HG02870 (cell line): ENCODE measurements around the gene EFCAB14.
"Not testable (repeated sequence)": the region's sequence is repeated elsewhere in the genome, so short reads cannot be mapped to it uniquely, and the experiment has no call there.

ENCODE experiments used
- ATAC-seq: cut with Tn5 transposase; IDR thresholded peaks from one replicate; pipeline ENCODE4 v1.9.1; 2021; ENCODE audit warnings: mild to moderate bottlenecking, moderate library complexity; ENCODE audit not compliant: unreplicated experiment

Gene EFCAB14, protein sequence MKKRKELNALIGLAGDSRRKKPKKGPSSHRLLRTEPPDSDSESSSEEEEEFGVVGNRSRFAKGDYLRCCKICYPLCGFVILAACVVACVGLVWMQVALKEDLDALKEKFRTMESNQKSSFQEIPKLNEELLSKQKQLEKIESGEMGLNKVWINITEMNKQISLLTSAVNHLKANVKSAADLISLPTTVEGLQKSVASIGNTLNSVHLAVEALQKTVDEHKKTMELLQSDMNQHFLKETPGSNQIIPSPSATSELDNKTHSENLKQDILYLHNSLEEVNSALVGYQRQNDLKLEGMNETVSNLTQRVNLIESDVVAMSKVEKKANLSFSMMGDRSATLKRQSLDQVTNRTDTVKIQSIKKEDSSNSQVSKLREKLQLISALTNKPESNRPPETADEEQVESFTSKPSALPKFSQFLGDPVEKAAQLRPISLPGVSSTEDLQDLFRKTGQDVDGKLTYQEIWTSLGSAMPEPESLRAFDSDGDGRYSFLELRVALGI

GRCh38 chr1:46718727-46719622 lies at the start of gene EFCAB14:
Gene EFCAB14 (minus strand): TSS chr1:46719114. CDS start chr1:46718087, 1,027 bp downstream.
- peak; percentile 97 for ATAC-seq

DNA sequence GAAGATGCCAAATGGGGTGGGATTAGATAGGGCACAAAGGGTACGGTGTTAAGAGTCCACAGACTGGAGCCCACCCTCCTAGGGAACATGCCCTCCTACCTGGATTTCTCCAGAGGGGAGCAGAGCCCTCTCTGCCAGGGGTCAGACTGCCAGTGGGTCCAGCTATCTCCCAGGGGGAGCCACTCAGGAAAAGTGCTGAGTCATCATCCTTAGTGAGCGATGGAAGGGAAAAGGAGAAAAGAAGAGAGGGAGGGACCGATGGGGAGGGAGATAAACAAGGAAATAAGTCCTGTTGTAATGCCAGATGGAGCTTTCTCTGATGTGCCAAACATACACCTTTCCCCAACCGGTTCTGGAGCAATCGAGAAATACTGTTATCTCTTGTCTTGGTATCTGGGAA lies 49.5 kb upstream of the EFCAB14 start:
- no peak for ATAC-seq

- ATAC-seq = no peak
Observed at GRCh38 chr1:46767649-46768282, 48.9 kb upstream of the EFCAB14 start.

GRCh38 chr1:46764402-46764801 lies 45.5 kb upstream of the EFCAB14 start:
- no peak for ATAC-seq

DNA sequence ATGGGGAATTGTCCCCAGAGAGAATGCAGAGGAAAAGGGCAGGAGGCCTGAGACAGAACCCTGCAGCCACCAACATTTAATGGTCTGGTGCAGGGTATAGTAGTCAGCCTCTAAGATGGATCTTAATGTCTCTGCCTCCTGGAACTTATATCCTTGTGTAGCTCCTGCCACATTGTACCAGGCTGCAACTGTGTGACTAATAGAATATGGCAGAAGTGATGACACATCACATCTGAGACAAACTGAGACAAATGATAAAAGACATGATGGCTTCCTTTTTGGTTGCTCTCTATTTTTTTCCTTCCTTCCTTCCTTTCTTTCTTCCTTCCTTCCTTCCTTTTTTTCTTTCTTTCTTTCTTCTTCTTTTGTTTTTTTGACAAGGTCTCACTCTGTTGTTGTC lies 42.8 kb upstream of the EFCAB14 start:
- no peak for ATAC-seq

DNA sequence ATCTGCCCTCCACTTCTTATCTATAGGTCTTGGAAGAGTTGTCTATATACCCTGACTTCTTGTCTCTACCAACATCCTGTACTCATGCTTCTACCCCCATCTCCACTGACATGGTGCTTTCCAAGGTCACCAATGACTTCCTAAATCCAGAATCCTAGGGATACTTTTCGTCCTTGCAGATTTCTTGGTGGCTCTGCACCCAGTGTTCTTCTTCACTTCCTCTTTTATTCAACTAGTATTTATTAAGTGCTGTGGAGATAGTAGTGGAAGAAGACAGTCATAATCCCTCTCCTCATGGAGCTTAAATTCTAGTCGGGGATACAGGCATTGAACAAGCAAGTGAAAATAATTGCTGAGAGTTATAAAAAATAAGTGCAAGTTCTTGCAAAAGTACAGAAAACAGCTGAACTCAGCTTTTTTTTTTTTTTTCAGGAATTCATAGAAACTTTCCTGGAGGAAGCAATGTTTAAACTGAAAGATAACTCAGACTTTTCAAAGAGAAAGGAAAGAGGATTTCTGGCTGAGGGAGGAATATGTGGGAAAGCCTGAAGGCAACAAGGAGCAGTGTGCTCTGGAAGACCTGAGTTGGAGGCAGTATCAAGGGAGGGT lies 41.7 kb upstream of the EFCAB14 start:
- ATAC-seq = no peak

DNA sequence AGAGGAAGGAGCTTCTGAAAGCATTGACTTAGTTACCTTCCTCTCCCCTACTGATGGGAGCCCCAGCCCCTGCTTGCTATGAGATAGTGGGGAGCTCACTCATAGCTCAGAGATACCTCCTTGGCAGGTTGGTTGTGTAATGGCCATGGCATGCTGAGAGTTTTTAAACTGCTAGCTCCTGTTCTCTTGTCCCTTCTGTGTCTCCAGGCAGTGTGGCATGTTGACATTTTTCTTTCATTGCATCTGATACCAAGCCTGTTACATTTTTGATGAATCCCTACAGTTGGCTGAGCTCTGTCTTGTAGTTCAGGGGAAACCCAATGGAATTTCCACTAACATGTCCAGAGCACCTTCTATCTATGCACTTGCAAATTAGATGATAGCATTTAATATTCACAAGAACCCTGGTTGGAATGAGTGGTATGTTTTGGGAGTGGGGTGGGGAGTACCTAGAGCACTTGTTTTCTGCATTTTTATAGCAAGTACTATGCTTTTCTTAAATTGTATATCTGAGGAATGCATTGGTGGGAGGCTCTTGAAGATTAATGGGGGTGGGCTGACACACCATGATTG lies 39.1 kb upstream of the EFCAB14 start:
- no peak for ATAC-seq

DNA sequence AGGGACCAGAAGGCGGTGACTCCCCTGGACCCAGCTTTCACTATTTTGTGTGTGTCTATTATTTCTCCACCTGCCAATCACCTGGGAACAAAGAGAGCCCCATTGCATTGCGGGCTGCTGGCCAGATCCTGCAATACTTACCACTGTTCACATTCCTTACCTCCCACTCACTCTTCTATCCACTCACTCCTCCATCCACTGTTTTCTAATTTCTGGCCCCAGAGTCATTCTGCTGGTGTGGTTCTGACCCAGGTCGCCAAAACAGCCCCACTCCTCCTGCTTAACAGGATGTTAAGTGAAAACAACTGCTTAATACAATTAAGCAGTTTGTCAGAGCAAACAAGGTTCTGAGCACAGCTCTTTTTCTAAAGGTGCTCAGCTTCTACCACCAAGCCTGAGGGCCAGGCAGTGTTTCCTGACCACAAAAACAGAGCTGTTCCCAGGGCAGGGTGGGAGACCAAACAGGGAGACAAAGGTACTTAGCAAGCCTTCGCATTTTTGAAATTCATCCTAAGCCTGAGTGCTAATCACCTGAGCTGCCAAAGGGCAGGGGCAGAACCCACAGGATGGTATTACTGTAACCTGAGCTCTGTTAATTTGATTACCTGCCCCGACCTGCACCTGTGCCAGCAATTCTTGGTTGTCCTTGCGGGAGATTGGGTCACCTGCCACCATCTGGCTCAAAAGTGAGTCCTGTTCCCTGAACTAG lies 38.5 kb upstream of the EFCAB14 start:
- ATAC-seq = no peak

DNA sequence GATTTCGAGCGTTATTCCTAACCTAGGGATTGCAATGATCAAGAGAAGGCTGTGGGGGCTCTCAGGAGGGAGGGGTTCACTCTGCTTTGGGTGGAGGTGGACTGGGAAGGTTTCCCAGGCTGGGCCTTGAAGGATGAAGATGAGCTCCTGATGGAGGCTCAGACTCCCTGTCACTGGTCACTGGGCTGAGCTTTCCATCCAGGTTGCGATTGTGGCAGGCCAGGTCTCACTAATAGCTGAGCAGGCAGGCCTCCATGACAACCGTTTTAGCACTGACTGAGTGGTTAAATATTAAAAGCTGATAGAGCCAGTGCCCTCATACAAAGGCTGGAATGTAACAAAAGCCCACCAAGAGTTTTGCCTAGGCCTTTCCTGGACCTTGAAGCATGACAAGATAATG lies 36.2 kb upstream of the EFCAB14 start:
- ATAC-seq = no peak

- ATAC-seq = not testable (repeated sequence)
Observed at GRCh38 chr1:46754707-46755106, 35.8 kb upstream of the EFCAB14 start.

- ATAC-seq = no peak
Observed at GRCh38 chr1:46753985-46754384, 35.1 kb upstream of the EFCAB14 start.

DNA sequence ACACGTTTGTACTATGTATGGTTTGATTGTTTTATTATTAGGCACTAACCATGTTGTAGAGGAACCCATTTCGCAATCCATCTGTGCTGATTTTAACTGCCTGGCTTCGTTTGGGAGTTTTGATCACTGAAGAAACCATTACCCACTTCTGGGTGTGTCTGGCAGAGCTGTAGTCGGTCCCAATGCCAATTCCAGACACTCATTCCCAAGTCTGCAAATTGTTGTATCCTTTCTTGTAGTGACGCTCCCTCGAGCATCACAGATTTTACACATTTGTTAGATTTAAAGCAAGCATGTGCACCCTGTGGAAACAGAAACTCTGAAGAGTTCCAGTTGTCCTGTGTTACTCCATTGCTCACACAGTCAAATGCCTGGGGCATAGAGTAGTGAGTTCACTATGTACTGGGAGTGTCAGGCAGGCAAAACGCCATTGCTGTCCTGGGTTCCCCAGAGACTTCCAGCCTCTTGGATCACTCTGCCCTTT lies 31.0 kb upstream of the EFCAB14 start:
- no peak for ATAC-seq

GRCh38 chr1:46749404-46749803 lies 30.5 kb upstream of the EFCAB14 start:
- ATAC-seq = no peak

DNA sequence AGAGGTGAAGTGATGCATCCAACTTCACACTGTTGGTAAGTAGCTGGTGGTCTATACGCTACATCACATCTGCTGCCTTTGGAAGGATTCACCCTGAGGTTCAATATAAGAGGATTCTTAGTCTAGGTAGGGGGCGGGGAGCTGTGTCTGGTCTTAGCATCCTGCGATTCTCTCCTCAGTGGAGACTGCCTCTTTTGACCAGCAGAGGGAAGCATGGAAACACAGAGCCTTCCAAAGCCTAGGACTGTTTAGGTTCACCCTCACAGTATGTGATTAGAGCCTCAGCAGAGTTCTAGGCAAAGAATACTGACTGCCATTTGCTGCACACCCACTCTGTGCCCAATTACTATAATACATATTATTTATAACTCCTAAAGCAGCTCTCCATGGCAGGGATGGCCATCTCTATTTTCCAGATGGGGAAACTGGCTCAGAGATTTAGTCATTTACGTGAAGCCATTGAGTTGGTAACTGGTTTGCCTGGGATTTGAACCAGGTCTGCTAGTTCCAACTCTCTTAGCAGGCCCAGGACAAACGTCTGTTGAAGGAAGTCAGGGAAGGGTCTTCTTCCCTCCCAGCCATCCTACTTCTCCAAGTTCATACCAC lies 28.9 kb upstream of the EFCAB14 start:
- no peak for ATAC-seq

DNA sequence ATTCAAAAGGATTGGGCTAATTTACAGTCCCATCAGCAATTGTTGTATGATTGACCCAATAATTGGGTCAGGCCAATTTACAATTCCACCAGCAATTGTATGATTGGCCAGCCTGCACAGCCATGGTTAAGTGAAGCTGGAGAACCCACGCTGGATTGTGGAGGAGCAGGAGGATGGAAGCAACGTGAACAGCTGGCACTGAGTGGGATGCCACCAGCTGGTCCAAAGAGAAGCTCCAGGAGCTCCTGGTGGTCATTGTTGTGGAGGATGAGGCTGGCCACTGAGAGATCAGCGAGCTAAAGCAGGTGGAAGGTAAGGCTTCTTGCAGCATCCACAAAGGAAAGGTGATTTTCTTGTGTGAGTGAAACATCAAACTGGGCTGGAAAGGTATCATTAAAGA lies 23.2 kb upstream of the EFCAB14 start:
- no peak for ATAC-seq

GRCh38 chr1:46735708-46736324 lies 16.9 kb upstream of the EFCAB14 start:
- ATAC-seq = no peak

GRCh38 chr1:46728327-46728873 lies 9.5 kb upstream of the EFCAB14 start:
- not testable (repeated sequence) for ATAC-seq

- no peak for ATAC-seq
Observed at GRCh38 chr1:46725736-46726108, 6.8 kb upstream of the EFCAB14 start.
